ENCODE data around the gene AGAP9. TPM values are rescaled to one million over a fixed set of nuclear protein-coding genes. Genes with fewer than 3 reads are reported as not detected.
"Not testable (repeated sequence)": the region's sequence is repeated elsewhere in the genome, so short reads cannot be mapped to it uniquely, and the experiment has no call there.

Gene AGAP9
- total RNA-seq, 3 donors from 2014 or later, result 3.2 to 6.5 (median 3.7) TPM

- no peak for ATAC-seq
- Mint-ChIP-seq H3K4me1 (ENCODE audit: low read depth) (no peaks in the 10 kb centered on the region), H3K27me3 (ENCODE audit: low read depth) (peaks cover 7% of the 10 kb centered on the region), H3K36me3 (ENCODE audit: insufficient read depth) (no peaks in the 10 kb centered on the region), H3K9me3 (no peaks in the 10 kb centered on the region), H3K4me3 (no peak overlapping the region)
- DNase-seq, result no peak
Measured at GRCh38 chr10:47457528-47457820, 66.0 kb downstream of the AGAP9 start.

- no peaks in the 10 kb centered on the region for H3K9me3 Mint-ChIP-seq
- H3K4me1 Mint-ChIP-seq (ENCODE audit: low read depth), result no peaks in the 10 kb centered on the region
- DNase-seq (no peak), ATAC-seq (no peak)
- H3K27me3 Mint-ChIP-seq (ENCODE audit: low read depth), result peaks cover 7% of the 10 kb centered on the region
- H3K4me3 Mint-ChIP-seq, result no peak overlapping the region
- H3K36me3 Mint-ChIP-seq (ENCODE audit: insufficient read depth), result no peaks in the 10 kb centered on the region
Measured at GRCh38 chr10:47456794-47457527, 66.5 kb downstream of the AGAP9 start.

- no peaks in the 10 kb centered on the region for H3K36me3 Mint-ChIP-seq (ENCODE audit: insufficient read depth)
- DNase-seq (no peak), ATAC-seq (no peak)
- H3K4me1 Mint-ChIP-seq (ENCODE audit: low read depth), result no peaks in the 10 kb centered on the region
- H3K9me3 Mint-ChIP-seq, result no peaks in the 10 kb centered on the region
- H3K27me3 Mint-ChIP-seq (ENCODE audit: low read depth), result peaks cover 7% of the 10 kb centered on the region
- no peak overlapping the region for H3K4me3 Mint-ChIP-seq
Measured at GRCh38 chr10:47456079-47456785, 67.2 kb downstream of the AGAP9 start.

GRCh38 chr10:47455350-47456078, 67.9 kb downstream of the AGAP9 start:
- not testable (repeated sequence) for H3K36me3 Mint-ChIP-seq (ENCODE audit: insufficient read depth)

GRCh38 chr10:47454780-47455058, 68.7 kb downstream of the AGAP9 start:
- DNase-seq (no peak), ATAC-seq (no peak)
- Mint-ChIP-seq H3K36me3 (ENCODE audit: insufficient read depth) (no peaks in the 10 kb centered on the region), H3K4me3 (no peak overlapping the region), H3K9me3 (no peaks in the 10 kb centered on the region), H3K4me1 (ENCODE audit: low read depth) (no peaks in the 10 kb centered on the region), H3K27me3 (ENCODE audit: low read depth) (peaks cover 7% of the 10 kb centered on the region)

More at GRCh38 chr10:47455350-47456078, 67.9 kb downstream of the AGAP9 start:
- not testable (repeated sequence) for ATAC-seq; H3K27me3 Mint-ChIP-seq (ENCODE audit: low read depth); DNase-seq; H3K9me3 Mint-ChIP-seq; H3K4me1 Mint-ChIP-seq (ENCODE audit: low read depth); H3K4me3 Mint-ChIP-seq

- Mint-ChIP-seq H3K36me3 (ENCODE audit: insufficient read depth) (no peaks in the 10 kb centered on the region), H3K4me3 (no peak overlapping the region), H3K9me3 (no peaks in the 10 kb centered on the region), H3K27me3 (ENCODE audit: low read depth) (peaks cover 7% of the 10 kb centered on the region), H3K4me1 (ENCODE audit: low read depth) (no peaks in the 10 kb centered on the region)
- DNase-seq, result no peak
- no peak for ATAC-seq
Measured at GRCh38 chr10:47454008-47454779, 69.2 kb downstream of the AGAP9 start.

- Mint-ChIP-seq H3K27me3 (ENCODE audit: low read depth) (peaks cover 4% of the 10 kb centered on the region), H3K4me1 (ENCODE audit: low read depth) (no peaks in the 10 kb centered on the region), H3K9me3 (no peaks in the 10 kb centered on the region), H3K4me3 (no peak overlapping the region), H3K36me3 (ENCODE audit: insufficient read depth) (no peaks in the 10 kb centered on the region)
- no peak for ATAC-seq
- no peak for DNase-seq
Measured at GRCh38 chr10:47453141-47454007, 70.1 kb downstream of the AGAP9 start.

GRCh38 chr10:47452495-47453140, 70.8 kb downstream of the AGAP9 start:
- H3K27me3 Mint-ChIP-seq (ENCODE audit: low read depth), result peaks cover 4% of the 10 kb centered on the region
- DNase-seq, result no peak
- no peaks in the 10 kb centered on the region for H3K9me3 Mint-ChIP-seq
- H3K4me3 Mint-ChIP-seq, result no peak overlapping the region
- ATAC-seq, result no peak
- no peaks in the 10 kb centered on the region for H3K36me3 Mint-ChIP-seq (ENCODE audit: insufficient read depth)
- H3K4me1 Mint-ChIP-seq (ENCODE audit: low read depth), result no peaks in the 10 kb centered on the region

GRCh38 chr10:47451998-47452494, 71.4 kb downstream of the AGAP9 start:
- Mint-ChIP-seq H3K4me3 (no peak overlapping the region), H3K27me3 (ENCODE audit: low read depth) (peaks cover 4% of the 10 kb centered on the region), H3K36me3 (ENCODE audit: insufficient read depth) (no peaks in the 10 kb centered on the region), H3K9me3 (no peaks in the 10 kb centered on the region), H3K4me1 (ENCODE audit: low read depth) (no peaks in the 10 kb centered on the region)
- no peak for ATAC-seq
- DNase-seq, result no peak

Other genes with a start within 250 kb of the AGAP9 start
- under 1 TPM; 0.25 to 0.43 (median 0.37) TPM for gene GDF10, start 223.4 kb downstream of the AGAP9 start, total RNA-seq
- not detected for gene GDF2, start 201.2 kb downstream of the AGAP9 start, total RNA-seq
- not detected for gene RBP3, start 175.3 kb downstream of the AGAP9 start, total RNA-seq
- under 1 TPM in 1 of 3 donors, not detected in 2; 0.10 TPM for gene ZNF488, start 139.3 kb downstream of the AGAP9 start, total RNA-seq
- not detected for gene ANXA8, start 39.5 kb downstream of the AGAP9 start, total RNA-seq
- not detected for gene FAM25G, start 31.9 kb downstream of the AGAP9 start, total RNA-seq
- under 1 TPM; 0.05 to 0.11 (median 0.11) TPM for gene SYT15B, start 240.0 kb upstream of the AGAP9 start, total RNA-seq

Data from activated T-cell treated with anti-CD3 and anti-CD28 coated beads, Interleukin-2, amount 50 U/mL, for 4 hours (primary cell).